Hematopoietic multipotent progenitor cell treated with erythropoietin and hydrocortisone succinate and interleukin-3 and kit ligand, for 15 days (in vitro differentiated cells): Measurements from ENCODE around the gene LRFN2.

Source experiments
- DNase-seq: peaks from one replicate; pipeline ENCODE4 v3.0.0-alpha.2; 2015; ENCODE audit warnings: low spot score

LRFN2 gene

GRCh38 chr6:40349901-40350746 lies 237.0 kb downstream of the LRFN2 start:
- no peak for DNase-seq

- DNase-seq = no peak
Observed at GRCh38 chr6:40349123-40349900, 237.9 kb downstream of the LRFN2 start.

- no peak for DNase-seq
Observed at GRCh38 chr6:40348591-40348990, 238.6 kb downstream of the LRFN2 start.

- DNase-seq = no peak
Observed at GRCh38 chr6:40347571-40348011, 239.6 kb downstream of the LRFN2 start.

GRCh38 chr6:40346246-40346645 lies 240.9 kb downstream of the LRFN2 start:
- no peak for DNase-seq

GRCh38 chr6:40344566-40345167 lies 242.5 kb downstream of the LRFN2 start:
- DNase-seq = no peak

GRCh38 chr6:40343877-40344565 lies 243.1 kb downstream of the LRFN2 start:
- no peak for DNase-seq

- no peak for DNase-seq
Observed at GRCh38 chr6:40343318-40343876, 243.8 kb downstream of the LRFN2 start.

GRCh38 chr6:40342723-40343122 lies 244.4 kb downstream of the LRFN2 start:
- no peak for DNase-seq

- no peak for DNase-seq
Observed at GRCh38 chr6:40341726-40342125, 245.4 kb downstream of the LRFN2 start.
